ENCODE data around the gene VAPA. TPM values are rescaled to one million over a fixed set of nuclear protein-coding genes. Genes with fewer than 3 reads are reported as not detected.

The VAPA gene
- total RNA-seq, 1 experiment from 2014 or later: 196 TPM

GRCh38 chr18:9931146-9931545, 17.3 kb downstream of the VAPA start:
- peaks cover 14% of the 10 kb centered on the region for H3K36me3 Mint-ChIP-seq (ENCODE audit: insufficient read depth, unreplicated experiment)

GRCh38 chr18:9931678-9932077, 17.9 kb downstream of the VAPA start:
- Mint-ChIP-seq H3K36me3 (ENCODE audit: insufficient read depth, unreplicated experiment) (peaks cover 20% of the 10 kb centered on the region), H3K27me3 (ENCODE audit: unreplicated experiment) (no peaks in the 10 kb centered on the region), H3K4me1 (ENCODE audit: low read depth, unreplicated experiment) (peaks cover 35% of the 10 kb centered on the region), H3K4me3 (ENCODE audit: low read depth, unreplicated experiment) (no peak overlapping the region), H3K27ac (ENCODE audit: unreplicated experiment) (no peak overlapping the region), H3K9me3 (ENCODE audit: low read depth, unreplicated experiment) (no peaks in the 10 kb centered on the region)
- no peak for TF ChIP-seq CTCF (IDR thresholded peaks at IDR 0.05; ENCODE audit: unreplicated experiment)
- DNase-seq: no peak
- intact Hi-C loops (cut with micrococcal nuclease; ENCODE audit: unreplicated experiment): no loop called here
- CTCF ChIA-PET: no interaction called here
- BruUV-seq (replicated peaks): no TSS peak

More at GRCh38 chr18:9931146-9931545, 17.3 kb downstream of the VAPA start:
- no peaks in the 10 kb centered on the region for H3K27me3 Mint-ChIP-seq (ENCODE audit: unreplicated experiment)
- H3K9me3 Mint-ChIP-seq (ENCODE audit: low read depth, unreplicated experiment): no peaks in the 10 kb centered on the region
- DNase-seq: no peak
- BruUV-seq (replicated peaks): no TSS peak
- no peak for TF ChIP-seq CTCF (IDR thresholded peaks at IDR 0.05; ENCODE audit: unreplicated experiment)
- peaks cover 40% of the 10 kb centered on the region for H3K4me1 Mint-ChIP-seq (ENCODE audit: low read depth, unreplicated experiment)
- H3K4me3 Mint-ChIP-seq (ENCODE audit: low read depth, unreplicated experiment): no peak overlapping the region
- H3K27ac Mint-ChIP-seq (ENCODE audit: unreplicated experiment): no peak overlapping the region
- CTCF ChIA-PET: no interaction called here
- intact Hi-C loops (cut with micrococcal nuclease; ENCODE audit: unreplicated experiment): no loop called here

GRCh38 chr18:9933865-9934264, 20.0 kb downstream of the VAPA start:
- H3K4me3 Mint-ChIP-seq (ENCODE audit: low read depth, unreplicated experiment): no peak overlapping the region
- TF ChIP-seq CTCF (IDR thresholded peaks at IDR 0.05; ENCODE audit: unreplicated experiment): no peak
- H3K9me3 Mint-ChIP-seq (ENCODE audit: low read depth, unreplicated experiment): no peaks in the 10 kb centered on the region
- no peak overlapping the region for H3K27ac Mint-ChIP-seq (ENCODE audit: unreplicated experiment)
- BruUV-seq (replicated peaks): no TSS peak
- no peaks in the 10 kb centered on the region for H3K27me3 Mint-ChIP-seq (ENCODE audit: unreplicated experiment)
- CTCF ChIA-PET: interaction anchor here (0.6 kb wide), 1 partner anchor 44 kb away, joined by 3 read pairs; no protein-coding TSS in a partner anchor
- peaks cover 23% of the 10 kb centered on the region for H3K4me1 Mint-ChIP-seq (ENCODE audit: low read depth, unreplicated experiment)
- DNase-seq: no peak
- intact Hi-C loops (cut with micrococcal nuclease; ENCODE audit: unreplicated experiment): no loop called here
- H3K36me3 Mint-ChIP-seq (ENCODE audit: insufficient read depth, unreplicated experiment): peaks cover 31% of the 10 kb centered on the region

GRCh38 chr18:9934274-9934673, 20.5 kb downstream of the VAPA start:
- Mint-ChIP-seq H3K36me3 (ENCODE audit: insufficient read depth, unreplicated experiment) (peaks cover 35% of the 10 kb centered on the region), H3K27me3 (ENCODE audit: unreplicated experiment) (no peaks in the 10 kb centered on the region), H3K9me3 (ENCODE audit: low read depth, unreplicated experiment) (no peaks in the 10 kb centered on the region), H3K4me1 (ENCODE audit: low read depth, unreplicated experiment) (peaks cover 23% of the 10 kb centered on the region), H3K27ac (ENCODE audit: unreplicated experiment) (no peak overlapping the region), H3K4me3 (ENCODE audit: low read depth, unreplicated experiment) (no peak overlapping the region)
- CTCF ChIA-PET: interaction anchor here (0.7 kb wide), 1 partner anchor 191 kb away, joined by 3 read pairs; no protein-coding TSS in a partner anchor
- BruUV-seq (replicated peaks): no TSS peak
- no peak for TF ChIP-seq CTCF (IDR thresholded peaks at IDR 0.05; ENCODE audit: unreplicated experiment)
- intact Hi-C loops (cut with micrococcal nuclease; ENCODE audit: unreplicated experiment): no loop called here
- DNase-seq: no peak

Data from Calu3 (cell line).